ENCODE results near the gene CD300H.

GRCh38 chr17:74542727-74543383 is 24.5 kb downstream of the CD300H start:
- TF ChIP-seq CTCF (IDR thresholded peaks at IDR 0.05) (no peak), POLR2A (IDR thresholded peaks at IDR 0.05) (no peak), EP300 (IDR thresholded peaks at IDR 0.05) (no peak)

All from tibial nerve (tissue), 4 donors.